ENCODE data around the gene BMP2K.

The BMP2K gene

DNA sequence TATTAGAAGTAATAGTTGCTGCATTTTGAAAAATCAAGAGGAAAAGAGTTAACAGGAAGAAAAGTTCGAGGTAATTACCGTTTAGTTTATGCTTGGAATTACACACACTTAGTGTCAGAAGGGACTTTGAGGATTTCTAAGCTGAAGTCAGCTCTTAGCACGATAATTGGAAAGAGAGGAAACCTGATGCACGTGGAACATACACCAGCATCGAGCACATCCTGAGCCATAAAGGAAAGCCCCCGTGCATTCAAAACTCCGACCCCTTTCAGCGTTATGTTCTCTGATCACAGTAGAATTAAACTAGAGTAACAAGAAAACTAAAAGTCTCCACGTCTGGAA lies 163.5 kb downstream of the BMP2K start:
- peak; percentile 30 for DNase-seq

DNA sequence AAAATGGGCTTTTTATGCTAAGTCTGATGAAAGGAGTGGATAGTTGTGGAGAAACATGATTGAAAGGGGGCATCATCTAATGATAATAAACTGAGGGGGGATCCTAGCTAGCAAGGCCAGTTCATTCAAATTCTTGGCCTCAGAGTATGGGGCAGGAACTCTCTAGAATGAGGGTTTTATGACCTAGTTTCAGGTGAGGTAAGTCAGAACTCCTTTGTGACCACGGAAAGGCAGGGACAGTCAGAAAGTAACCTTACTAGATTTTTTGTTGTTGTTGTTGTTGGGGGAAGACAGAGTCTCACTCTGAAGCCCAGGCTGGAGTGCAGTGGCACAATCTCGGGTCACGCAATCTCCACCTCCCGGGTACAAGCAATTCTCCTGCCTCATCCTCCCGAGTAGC lies 164.6 kb downstream of the BMP2K start:
- DNase-seq = no peak

DNA sequence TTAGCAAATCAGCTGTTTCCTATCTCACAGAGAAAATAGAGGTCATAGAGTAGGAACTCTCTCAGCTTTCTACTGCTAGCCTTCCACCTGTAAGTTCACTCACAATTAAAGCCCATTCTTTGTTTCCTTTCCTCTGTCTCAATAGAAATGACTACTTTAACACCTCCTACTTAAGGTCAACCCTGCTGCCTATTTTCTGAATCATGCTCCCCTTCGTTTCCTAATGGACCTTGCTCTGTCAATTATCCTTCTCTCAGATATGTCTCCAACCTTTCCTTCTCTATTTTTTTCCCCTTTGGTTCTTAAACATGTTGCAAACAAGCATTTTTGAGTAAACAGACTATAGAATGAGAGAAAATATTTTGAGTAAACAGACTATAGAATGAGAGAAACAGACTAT lies 168.2 kb downstream of the BMP2K start:
- no peak for DNase-seq

DNA sequence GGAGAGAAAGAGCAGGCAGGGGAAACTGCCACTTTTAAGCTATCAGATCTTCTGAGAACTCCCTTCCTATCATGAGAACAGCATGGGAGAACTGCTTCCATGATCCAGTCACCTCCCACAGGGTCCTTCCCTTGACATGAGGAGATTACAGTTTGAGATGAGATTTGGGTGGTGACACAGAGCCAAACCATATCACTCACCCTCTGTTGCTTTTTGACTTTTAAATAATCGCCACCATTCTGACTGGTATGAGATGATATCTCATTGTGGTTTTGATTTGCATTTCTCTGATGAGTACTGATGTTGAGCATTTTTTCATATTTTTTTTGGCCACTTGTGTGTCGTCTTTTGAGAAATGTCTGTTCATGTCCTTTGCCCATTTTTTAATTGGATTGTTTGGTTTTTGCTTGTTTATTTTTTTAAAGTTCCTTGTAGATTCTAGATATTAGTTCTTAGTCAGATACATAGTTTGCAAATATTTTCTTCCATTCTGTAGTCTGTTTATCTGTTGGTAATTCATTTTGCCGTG lies 169.6 kb downstream of the BMP2K start:
- DNase-seq = no peak

DNA sequence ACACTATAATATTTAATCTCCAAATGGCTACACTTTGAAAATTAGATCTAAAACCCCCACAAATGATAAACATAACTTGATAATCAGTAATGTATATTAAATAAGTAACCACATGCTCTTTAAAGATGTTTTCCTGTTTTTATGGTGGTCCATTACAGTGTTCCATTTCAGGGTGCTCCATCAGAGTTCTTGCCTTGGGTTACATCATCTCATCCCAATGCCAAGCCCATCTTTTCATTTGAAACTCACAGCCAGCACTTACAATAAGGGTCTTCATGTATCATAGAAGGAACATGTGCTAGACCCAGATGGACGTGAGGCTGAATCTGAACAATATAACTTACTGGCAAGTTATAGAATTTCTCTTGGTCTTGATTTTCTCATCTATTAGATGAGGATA lies 173.6 kb downstream of the BMP2K start:
- DNase-seq = no peak

DNA sequence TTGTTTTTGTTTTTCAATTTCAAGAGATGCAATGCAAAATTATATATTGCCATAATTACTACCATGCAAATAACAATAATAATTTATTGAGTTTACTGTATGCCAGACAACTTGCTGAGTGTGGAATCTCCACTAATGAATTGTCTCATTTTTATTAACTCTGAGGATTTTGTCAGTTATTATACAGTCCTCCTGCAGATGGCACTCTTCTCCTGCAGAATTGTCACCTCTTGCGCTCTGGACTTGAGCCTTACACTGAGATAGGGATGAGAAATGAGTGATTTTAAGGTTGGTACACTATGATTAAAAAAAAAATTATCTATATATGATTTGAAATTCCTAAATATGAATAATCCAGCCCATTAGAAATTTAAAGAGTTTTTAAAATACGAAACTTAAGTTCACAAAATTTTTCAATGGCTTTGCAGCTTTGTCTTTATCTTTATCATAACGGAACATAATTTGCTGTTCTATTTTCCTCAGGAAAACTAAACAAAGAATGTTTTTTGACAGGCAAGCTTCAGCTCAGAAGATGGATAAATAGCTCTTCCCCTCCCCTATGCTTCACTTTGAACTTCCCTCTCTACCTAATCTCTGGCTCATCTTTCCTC lies 175.8 kb downstream of the BMP2K start:
- peak; percentile 34 for DNase-seq

DNA sequence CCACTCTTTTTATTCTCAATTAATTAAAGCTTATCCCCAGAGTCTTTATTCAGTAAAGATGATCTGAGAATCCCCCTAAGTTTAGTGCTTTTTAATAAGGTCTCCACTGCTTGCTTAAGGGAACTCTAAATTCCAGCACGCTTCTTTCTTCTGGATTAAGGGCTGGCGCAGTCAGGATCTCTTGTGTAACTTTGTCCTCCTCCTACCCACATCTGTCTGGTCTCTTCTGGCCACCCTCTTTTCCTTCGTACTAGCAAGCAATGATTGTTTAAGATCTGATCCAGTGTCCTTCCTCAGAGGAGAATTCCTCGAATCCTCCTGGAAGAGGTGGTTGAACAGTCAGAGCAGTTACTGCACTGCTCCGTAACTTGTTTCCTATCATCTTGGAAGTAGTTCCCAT lies 177.1 kb downstream of the BMP2K start:
- DNase-seq = no peak

DNA sequence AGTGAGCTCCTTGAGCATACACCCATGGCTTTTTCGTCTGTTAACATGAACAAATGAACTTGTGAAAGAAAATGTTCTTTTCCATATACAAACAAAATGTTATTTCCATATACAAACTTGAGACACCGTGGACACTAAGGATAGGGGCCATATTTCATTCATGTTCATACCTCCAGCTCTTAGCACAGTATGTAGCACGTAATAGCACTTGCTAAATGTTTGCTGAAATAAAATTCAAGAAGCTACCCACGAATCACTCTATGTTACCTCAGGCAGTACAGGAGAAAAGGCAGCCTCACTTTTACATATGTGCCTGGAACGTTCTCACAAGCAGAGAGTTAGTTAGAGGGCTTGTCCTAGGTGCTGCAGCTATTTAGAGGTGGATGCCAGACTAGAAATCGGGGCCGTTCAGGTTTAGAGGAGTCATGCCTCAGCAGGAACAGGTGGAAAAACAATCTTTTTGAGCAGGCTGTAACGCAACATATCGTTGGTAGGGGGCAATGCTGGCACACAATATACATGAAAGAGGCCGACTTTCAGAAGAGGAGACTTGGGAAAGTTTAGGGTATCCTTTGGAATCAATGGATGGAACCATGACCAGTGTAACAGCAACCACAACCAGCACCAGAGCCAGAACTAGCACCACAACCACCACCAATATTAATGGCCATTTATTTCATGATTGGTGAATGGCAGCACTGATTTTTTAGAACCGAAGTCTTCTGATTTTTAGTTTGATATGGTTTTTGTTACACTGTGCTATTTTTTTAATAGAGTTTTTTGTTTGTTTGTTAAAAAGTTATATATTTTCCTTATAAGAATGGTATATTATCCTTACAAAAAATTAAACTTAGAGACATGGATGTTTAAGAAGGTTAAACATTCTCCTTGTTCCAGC lies 177.9 kb downstream of the BMP2K start:
- peak; percentile 18 for DNase-seq

DNA sequence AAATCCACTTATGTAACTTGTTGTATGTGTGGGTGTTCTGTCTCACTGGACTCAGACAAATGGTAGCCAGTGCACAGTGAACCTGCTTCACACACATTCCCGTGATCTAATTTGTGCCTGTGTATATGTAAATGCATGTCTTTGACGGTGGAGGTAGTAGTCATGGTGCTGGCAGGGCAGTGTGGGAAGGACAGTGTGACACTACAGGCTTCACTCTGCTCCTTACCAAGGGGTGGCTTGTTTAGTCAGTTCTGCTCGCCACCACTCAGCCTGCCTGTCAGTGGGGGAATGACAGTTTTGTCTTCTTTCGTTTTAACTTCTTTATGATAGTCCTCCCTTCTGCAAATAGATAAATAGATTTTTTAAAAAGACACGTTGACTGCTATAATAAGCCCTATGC lies 180.8 kb downstream of the BMP2K start:
- DNase-seq = no peak

DNA sequence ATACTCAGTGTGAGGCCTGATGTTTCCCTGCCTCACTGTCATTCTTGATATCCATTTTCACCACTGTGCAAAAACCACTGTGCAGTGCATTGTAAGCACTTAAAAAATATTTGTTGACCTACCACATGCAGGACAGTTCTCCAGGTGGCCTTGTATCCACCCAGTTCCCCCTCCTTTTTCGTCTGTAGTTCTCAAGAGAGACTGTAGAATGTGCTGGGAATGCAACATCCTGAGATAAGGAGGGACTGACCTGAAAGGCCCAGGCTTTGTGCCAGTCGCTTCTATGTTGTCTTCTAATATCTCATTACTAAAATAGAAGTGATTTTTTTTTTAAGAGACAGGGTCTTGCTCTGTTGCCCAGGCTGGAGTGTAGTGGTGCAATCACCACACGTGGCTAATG lies 184.8 kb downstream of the BMP2K start:
- no peak for DNase-seq

All from NCI-H2227 treated with DMSO at 0.1 percent for 48 hours (cell line).